GM23338 (cell line): ENCODE data around the gene PPP2R2D.

Source experiments
- CREB1 ChIP-seq: fragments of 250-450 bp; sonication (Bioruptor Pico); IDR thresholded peaks from 2 replicates; pipeline ENCODE4 v1.5.0; 2020; ENCODE audit warnings: low read depth, mild to moderate bottlenecking, moderate library complexity
- CTCF ChIP-seq, 2 experiments: fragments of 200-600 bp in 1 of 2; sonication (generic) in 1 of 2; conservative IDR thresholded peaks; 2 replicates each; pipeline versions ENCODE4 v1.5.1 to v1.6.1; 2016 to 2017; ENCODE audit warnings: antibody characterized with exemption in 2 of 2, low read depth in 2 of 2, mild to moderate bottlenecking in 2 of 2, moderate library complexity in 1 of 2
- EZH2 ChIP-seq: fragments of 200-600 bp; sonication (generic); IDR thresholded peaks from one replicate; pipeline ENCODE4 v1.8.0; 2017; ENCODE audit warnings: antibody characterized with exemption, mild to moderate bottlenecking, low read depth; ENCODE audit not compliant: unreplicated experiment
- EZH2phosphoT487 ChIP-seq: fragments of 200-600 bp; sonication (generic); IDR thresholded peaks from one replicate; pipeline ENCODE4 v1.8.1; 2018; ENCODE audit warnings: antibody characterized with exemption; ENCODE audit not compliant: unreplicated experiment
- POLR2AphosphoS5 ChIP-seq: IDR thresholded peaks from 2 replicates; pipeline ENCODE4 v1.6.1; 2016; ENCODE audit warnings: antibody characterized with exemption, low read depth
- STAT1 ChIP-seq: IDR thresholded peaks from one replicate; pipeline ENCODE4 v1.6.1; 2016; ENCODE audit warnings: antibody characterized with exemption; ENCODE audit not compliant: unreplicated experiment

GRCh38 chr10:131891929-131892805 is 8.6 kb upstream of the PPP2R2D start:
- TF ChIP-seq POLR2AphosphoS5 = no peak
- no peak for TF ChIP-seq CTCF (conservative IDR thresholded peaks at IDR 0.05; ENCODE audit: low read depth in 2 of 2)
- no peak for TF ChIP-seq EZH2
- no peak for TF ChIP-seq STAT1
- TF ChIP-seq CREB1 (CRISPR knock-in tag) = no peak
- TF ChIP-seq EZH2phosphoT487 = no peak
